Measurements from ENCODE around the gene RPL3.

GRCh38 chr22:39289975-39290720 is 29.3 kb downstream of the RPL3 start:
- TF ChIP-seq CTCF (IDR thresholded peaks at IDR 0.05) (no peak), POLR2A (IDR thresholded peaks at IDR 0.05) (no peak)

Measured in testis (tissue), 2 donors.